GM12873 (cell line): ENCODE data around the gene ERBIN.

ENCODE experiments used
- TF ChIP-seq, protein P1 (sequence below): IDR thresholded peaks from 2 replicates; pipeline ENCODE4 v1.5.1; 2012; ENCODE audit warnings: low read depth, mild to moderate bottlenecking, moderate library complexity, low read length, control low read depth; ENCODE audit not compliant: insufficient read depth; ENCODE audit errors: missing control alignments

Gene ERBIN

DNA sequence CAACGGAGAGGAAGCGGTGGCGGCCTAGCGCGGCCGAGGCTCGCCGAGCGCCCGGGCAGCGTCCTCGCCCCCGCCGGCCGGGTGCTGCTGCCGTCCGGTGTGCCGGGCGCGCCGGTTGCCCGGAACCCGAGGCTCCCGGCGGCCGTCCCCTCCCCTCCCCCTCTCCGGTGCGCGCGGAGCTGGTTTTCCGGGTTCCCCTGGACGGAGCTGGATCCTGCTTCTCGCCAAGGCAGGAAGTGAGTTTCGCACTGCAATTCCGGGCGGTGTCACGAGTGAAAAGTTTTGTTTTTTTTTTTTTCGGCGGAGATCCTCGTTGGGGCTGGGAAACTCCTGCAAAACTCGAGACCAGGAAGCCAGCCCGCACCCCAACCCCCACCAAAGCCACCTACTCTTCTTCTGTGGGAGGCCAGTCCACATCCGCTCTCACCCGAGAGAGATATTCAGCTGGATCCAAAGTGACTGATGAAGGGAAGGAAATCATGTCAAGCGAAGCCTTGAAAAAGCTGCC lies at the start of gene ERBIN:
Gene ERBIN, plus strand, starts transcription at position 300 of the 508 bp plus-strand sequence. CDS start 66,144 bp downstream, outside the sequence.
- TF ChIP-seq, protein P1, sequence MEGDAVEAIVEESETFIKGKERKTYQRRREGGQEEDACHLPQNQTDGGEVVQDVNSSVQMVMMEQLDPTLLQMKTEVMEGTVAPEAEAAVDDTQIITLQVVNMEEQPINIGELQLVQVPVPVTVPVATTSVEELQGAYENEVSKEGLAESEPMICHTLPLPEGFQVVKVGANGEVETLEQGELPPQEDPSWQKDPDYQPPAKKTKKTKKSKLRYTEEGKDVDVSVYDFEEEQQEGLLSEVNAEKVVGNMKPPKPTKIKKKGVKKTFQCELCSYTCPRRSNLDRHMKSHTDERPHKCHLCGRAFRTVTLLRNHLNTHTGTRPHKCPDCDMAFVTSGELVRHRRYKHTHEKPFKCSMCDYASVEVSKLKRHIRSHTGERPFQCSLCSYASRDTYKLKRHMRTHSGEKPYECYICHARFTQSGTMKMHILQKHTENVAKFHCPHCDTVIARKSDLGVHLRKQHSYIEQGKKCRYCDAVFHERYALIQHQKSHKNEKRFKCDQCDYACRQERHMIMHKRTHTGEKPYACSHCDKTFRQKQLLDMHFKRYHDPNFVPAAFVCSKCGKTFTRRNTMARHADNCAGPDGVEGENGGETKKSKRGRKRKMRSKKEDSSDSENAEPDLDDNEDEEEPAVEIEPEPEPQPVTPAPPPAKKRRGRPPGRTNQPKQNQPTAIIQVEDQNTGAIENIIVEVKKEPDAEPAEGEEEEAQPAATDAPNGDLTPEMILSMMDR: no peak

- TF ChIP-seq, protein P1: no peak
Observed at GRCh38 chr5:65876970-65877369, 49.4 kb upstream of the ERBIN start.

- TF ChIP-seq, protein P1: no peak
Observed at GRCh38 chr5:65880496-65881072, 45.8 kb upstream of the ERBIN start.

DNA sequence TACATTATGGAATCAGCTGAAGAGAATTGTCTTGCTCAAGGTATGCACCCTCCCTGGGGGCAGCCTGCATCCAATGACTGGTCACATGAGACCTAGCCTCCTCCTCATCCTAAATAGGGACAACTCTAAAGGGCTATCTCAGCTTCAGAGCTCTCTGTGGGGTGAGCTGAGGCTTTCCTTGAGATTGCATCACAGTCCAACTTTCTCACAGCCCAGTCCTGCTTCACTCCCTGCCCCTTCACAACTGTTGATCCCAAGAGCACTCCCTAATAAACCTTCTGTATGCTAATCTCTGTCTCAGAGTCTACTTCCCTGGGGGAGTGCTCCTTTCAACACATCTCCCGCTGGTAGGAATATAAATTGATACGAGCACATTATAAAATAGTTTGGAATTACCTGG lies 44.1 kb upstream of the ERBIN start:
- TF ChIP-seq, protein P1: no peak

DNA sequence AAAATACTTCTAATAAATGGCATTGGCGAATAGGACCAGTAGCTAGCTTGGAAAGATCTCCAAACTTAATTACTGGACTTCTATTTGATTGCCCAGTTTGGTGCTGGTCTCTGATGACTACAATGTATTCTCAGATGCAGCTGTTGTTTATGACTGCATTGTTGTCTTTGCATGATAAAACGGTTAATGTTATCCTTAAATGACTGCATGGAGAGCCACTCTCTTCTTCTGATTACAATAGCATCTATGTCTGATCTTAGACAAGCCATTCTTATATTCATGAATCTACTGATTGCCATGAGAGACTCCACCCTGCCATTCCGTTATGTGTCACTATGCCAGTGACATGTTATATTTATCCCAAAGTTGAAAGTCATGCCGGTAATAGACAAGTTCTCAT lies 42.9 kb upstream of the ERBIN start:
- TF ChIP-seq, protein P1: no peak

DNA sequence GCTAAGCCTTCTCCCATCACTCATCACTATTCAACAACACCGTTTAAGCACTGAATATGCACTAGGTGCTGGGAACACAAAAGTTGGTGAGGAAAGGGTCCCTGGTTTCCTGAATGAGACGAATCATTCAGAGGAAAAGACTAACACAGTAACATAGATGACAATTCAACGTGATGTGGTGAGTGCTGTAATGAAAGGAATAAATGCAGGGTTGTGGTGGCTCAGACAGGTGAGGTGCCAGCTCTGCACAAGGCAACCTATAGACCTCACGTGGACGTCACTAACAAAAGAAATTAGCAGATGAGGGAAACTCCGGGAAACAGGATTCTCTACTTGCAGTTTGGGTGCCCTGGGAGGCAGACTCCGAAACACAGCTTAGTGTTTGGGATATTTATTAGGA lies 40.0 kb upstream of the ERBIN start:
- TF ChIP-seq, protein P1: no peak

DNA sequence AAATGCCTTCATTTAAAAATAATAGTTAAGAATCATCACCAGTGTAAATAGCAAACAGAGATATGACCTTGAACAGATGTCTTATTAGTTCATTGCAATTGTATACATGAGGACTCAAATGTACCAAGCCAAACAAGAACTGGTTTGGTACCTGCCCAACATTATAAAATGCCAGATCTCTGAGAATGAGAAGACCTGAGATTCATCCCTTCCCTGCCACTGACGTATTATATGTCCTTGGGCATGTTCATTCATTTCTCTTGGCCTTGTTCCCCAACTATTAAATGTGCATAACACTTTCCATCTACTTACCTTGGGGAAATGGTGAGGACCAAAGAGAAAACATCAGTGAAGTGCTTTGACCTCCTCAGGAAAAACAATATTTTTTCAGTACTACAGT lies 33.6 kb upstream of the ERBIN start:
- TF ChIP-seq, protein P1: no peak
